NCI-H187 (cell line): ENCODE measurements around the gene SEZ6L.
"Not testable (repeated sequence)": the region's sequence is repeated elsewhere in the genome, so short reads cannot be mapped to it uniquely, and the experiment has no call there.

Source experiments
- DNase-seq, 2 experiments: peaks; one replicate each; lab custom pipeline; 2025; lab: John Stamatoyannopoulos, UW

Gene SEZ6L

GRCh38 chr22:26383968-26384556, 214.8 kb downstream of the SEZ6L start:
- no peak for DNase-seq

GRCh38 chr22:26385164-26385563, 215.9 kb downstream of the SEZ6L start:
- DNase-seq: no peak

- no peak for DNase-seq
Measured at GRCh38 chr22:26389125-26389524, 219.9 kb downstream of the SEZ6L start.

GRCh38 chr22:26391091-26391490, 221.8 kb downstream of the SEZ6L start:
- no peak for DNase-seq

GRCh38 chr22:26391623-26392022, 222.4 kb downstream of the SEZ6L start:
- no peak for DNase-seq

- DNase-seq: no peak
Measured at GRCh38 chr22:26393929-26394328, 224.7 kb downstream of the SEZ6L start.

- no peak for DNase-seq
Measured at GRCh38 chr22:26394777-26395176, 225.5 kb downstream of the SEZ6L start.

- DNase-seq: no peak
Measured at GRCh38 chr22:26395926-26396325, 226.7 kb downstream of the SEZ6L start.

- no peak for DNase-seq
Measured at GRCh38 chr22:26398741-26399153, 229.5 kb downstream of the SEZ6L start.

- DNase-seq: no peak
Measured at GRCh38 chr22:26399289-26399688, 230.0 kb downstream of the SEZ6L start.

- no peak for DNase-seq
Measured at GRCh38 chr22:26401726-26402125, 232.5 kb downstream of the SEZ6L start.

GRCh38 chr22:26404851-26405421, 235.7 kb downstream of the SEZ6L start:
- DNase-seq: no peak

GRCh38 chr22:26406118-26406517, 236.9 kb downstream of the SEZ6L start:
- DNase-seq: no peak

- not testable (repeated sequence) for DNase-seq
Measured at GRCh38 chr22:26408562-26409220, 239.4 kb downstream of the SEZ6L start.

- DNase-seq: peak in 1 of 2 experiments; percentile 6
Measured at GRCh38 chr22:26409719-26410335, 240.6 kb downstream of the SEZ6L start.

- DNase-seq: no peak
Measured at GRCh38 chr22:26410386-26410785, 241.1 kb downstream of the SEZ6L start.

- DNase-seq: no peak
Measured at GRCh38 chr22:26414347-26414746, 245.1 kb downstream of the SEZ6L start.

GRCh38 chr22:26416256-26416655, 247.0 kb downstream of the SEZ6L start:
- no peak for DNase-seq

GRCh38 chr22:26416670-26417276, 247.5 kb downstream of the SEZ6L start:
- DNase-seq: no peak

- DNase-seq: no peak
Measured at GRCh38 chr22:26417406-26417805, 248.1 kb downstream of the SEZ6L start.

GRCh38 chr22:26418620-26419019, 249.4 kb downstream of the SEZ6L start:
- no peak for DNase-seq

- no peak for DNase-seq
Measured at GRCh38 chr22:26426924-26427323, 257.7 kb downstream of the SEZ6L start.
